BJ (cell line): ENCODE results near the gene ASB13. TPM values are rescaled to one million over a fixed set of nuclear protein-coding genes. Genes with fewer than 3 reads are reported as not detected.

Source experiments
- CTCF ChIA-PET: fragments of 350-600 bp; formaldehyde crosslinking; extraction: SDS; loops from one replicate; lab custom pipeline; 2021; ENCODE audit warnings: antibody characterized with exemption, inconsistent platforms; lab: Yijun Ruan, JAX
- POLR2A ChIA-PET: fragments of 300-600 bp; sonication (Branson Sonifier 250); formaldehyde crosslinking; extraction: SDS; loops from one replicate; lab custom pipeline; 2021; ENCODE audit warnings: antibody characterized with exemption; lab: Charles Lee
- DNase-seq: peaks from one replicate; pipeline ENCODE4 v3.0.0-alpha.2; 2011; ENCODE audit warnings: low read depth
- H3K27me3 ChIP-seq: 2 replicates; pipeline ENCODE4 v1.6.0; 2011; ENCODE audit warnings: low read length; ENCODE audit not compliant: control insufficient read depth, insufficient read depth
- H3K36me3 ChIP-seq: 2 replicates; pipeline ENCODE4 v1.5.1; 2011; ENCODE audit warnings: low read length; ENCODE audit not compliant: control insufficient read depth, insufficient read depth
- H3K4me3 ChIP-seq: 2 replicates; pipeline ENCODE4 v1.5.1; 2011; ENCODE audit warnings: low read depth, mild to moderate bottlenecking, control low read depth, low read length
- CTCF ChIP-seq: IDR thresholded peaks from 2 replicates; pipeline ENCODE4 v1.5.1; 2011; ENCODE audit warnings: low read depth, mild to moderate bottlenecking, control low read depth, inconsistent platforms, low read length, moderate library complexity; ENCODE audit not compliant: insufficient read depth
- polyA plus RNA-seq: library from polyadenylated mRNA; depleted of rRNA; stranded (reverse); fragments of >200 nt; gene quantifications from 2 replicates; pipeline ENCODE4 v1.2.3, GENCODE V29; 2011

ASB13 gene
- polyA plus RNA-seq, 1 experiment: 8.6 TPM

GRCh38 chr10:5638494-5638893 lies 27.9 kb downstream of the ASB13 start:
- TF ChIP-seq CTCF: no peak
- ChIA-PET CTCF (interaction anchor here (1.4 kb wide), 1 partner anchor 9 kb away, joined by 4 read pairs; no protein-coding TSS in a partner anchor), POLR2A (no interaction called here)
- DNase-seq: no peak
- Histone ChIP-seq H3K27me3 (peaks cover 6% of the 10 kb centered on the region), H3K4me3 (no peak overlapping the region), H3K36me3 (peaks cover 16% of the 10 kb centered on the region)

- Histone ChIP-seq H3K4me3 (no peak overlapping the region), H3K36me3 (peaks cover 3% of the 10 kb centered on the region), H3K27me3 (peaks cover 6% of the 10 kb centered on the region)
- TF ChIP-seq CTCF: no peak
- POLR2A ChIA-PET: no interaction called here
- CTCF ChIA-PET: interaction anchor here (1.1 to 1.5 kb wide), 2 partner anchors 10 to 12 kb away, joined by 3 read pairs; no protein-coding TSS in a partner anchor
- DNase-seq: no peak
These were observed 31.5 kb downstream of the ASB13 start for GRCh38 chr10:5634918-5635317.

- Histone ChIP-seq H3K4me3 (no peak overlapping the region), H3K27me3 (peaks cover 6% of the 10 kb centered on the region), H3K36me3 (no peaks in the 10 kb centered on the region)
- no peak for TF ChIP-seq CTCF
- no peak for DNase-seq
- POLR2A ChIA-PET: no interaction called here
- CTCF ChIA-PET: interaction anchor here (1.4 to 3.6 kb wide), 2 partner anchors 10 to 205 kb away, joined by 4 to 21 read pairs; no protein-coding TSS in a partner anchor
These were observed 33.1 kb downstream of the ASB13 start for GRCh38 chr10:5633166-5633749.

GRCh38 chr10:5632446-5632845 lies 33.9 kb downstream of the ASB13 start:
- ChIA-PET CTCF (interaction anchor here (1.4 to 12.8 kb wide), 3 partner anchors 9 to 204 kb away, joined by 4 to 493 read pairs (median 21); no protein-coding TSS in a partner anchor), POLR2A (no interaction called here)
- no peak for TF ChIP-seq CTCF
- Histone ChIP-seq H3K27me3 (peaks cover 6% of the 10 kb centered on the region), H3K36me3 (no peaks in the 10 kb centered on the region), H3K4me3 (no peak overlapping the region)
- no peak for DNase-seq

- CTCF ChIA-PET: interaction anchor here (1.4 to 12.8 kb wide), 3 partner anchors 8 to 192 kb away, joined by 5 to 493 read pairs (median 21); no protein-coding TSS in a partner anchor
These were observed 34.5 kb downstream of the ASB13 start for GRCh38 chr10:5631936-5632335.

More at GRCh38 chr10:5631936-5632335, 34.5 kb downstream of the ASB13 start:
- H3K4me3 ChIP-seq: no peak overlapping the region
- no peak for DNase-seq
- H3K27me3 ChIP-seq: peaks cover 6% of the 10 kb centered on the region
- POLR2A ChIA-PET: interaction anchor here (0.6 kb wide), 1 partner anchor 13 kb away, joined by 3 read pairs; no protein-coding TSS in a partner anchor
- no peaks in the 10 kb centered on the region for H3K36me3 ChIP-seq
- no peak for TF ChIP-seq CTCF
